HEK293 (cell line): ENCODE measurements around the gene PNPLA2.

Source experiments
- CTCF ChIA-PET: fragments of 350-600 bp; formaldehyde crosslinking; extraction: SDS; loops from one replicate; lab custom pipeline; 2021; ENCODE audit warnings: antibody characterized with exemption; lab: Yijun Ruan, JAX
- POLR2A ChIA-PET: fragments of 300-600 bp; formaldehyde crosslinking; extraction: SDS; loops from one replicate; lab custom pipeline; 2020; ENCODE audit warnings: antibody characterized with exemption, inconsistent platforms; lab: Yijun Ruan, JAX
- H3K27ac ChIP-seq: fragments of 200-500 bp; sonication (Bioruptor generic); 2 replicates; pipeline ENCODE4 v1.5.1; 2014; ENCODE audit warnings: low read depth, low read length, control low read depth, inconsistent platforms; ENCODE audit errors: extremely low read depth
- H3K36me3 ChIP-seq, 2 experiments: fragments of 200-500 bp in 1 of 2; sonication (Bioruptor generic) in 1 of 2; 1 replicate in 1 of 2; 2 replicates in 1 of 2; pipeline ENCODE4 v1.5.1; 2014 to 2017; ENCODE audit warnings: inconsistent platforms in 2 of 2, low read length in 2 of 2; ENCODE audit not compliant: control insufficient read depth in 2 of 2, insufficient read depth in 1 of 2
- H3K4me1 ChIP-seq: fragments of 200-500 bp; sonication (Bioruptor generic); 2 replicates; pipeline ENCODE4 v1.5.1; 2014; ENCODE audit warnings: mild to moderate bottlenecking, low read length, inconsistent platforms; ENCODE audit not compliant: control insufficient read depth, insufficient read depth
- H3K4me3 ChIP-seq: 2 replicates; pipeline ENCODE4 v1.5.1; 2011; ENCODE audit warnings: low read depth, mild to moderate bottlenecking, control low read depth, low read length, moderate library complexity
- H3K9me3 ChIP-seq: fragments of 200-500 bp; sonication (Bioruptor generic); 2 replicates; pipeline ENCODE4 v1.5.1; 2014; ENCODE audit warnings: low read depth, low read length, inconsistent platforms; ENCODE audit not compliant: control insufficient read depth, insufficient read depth
- GLI4 ChIP-seq: fragments of 450-650 bp; formaldehyde crosslinking; IDR thresholded peaks from 2 replicates; pipeline ENCODE4 v1.5.1; 2016; ENCODE audit warnings: missing biosample characterization, missing genetic modification characterization
- GLIS2 ChIP-seq: fragments of 450-650 bp; formaldehyde crosslinking; IDR thresholded peaks from 2 replicates; pipeline ENCODE4 v1.5.1; 2016; ENCODE audit warnings: missing biosample characterization, missing genetic modification characterization
- SALL2 ChIP-seq: fragments of 450-650 bp; formaldehyde crosslinking; IDR thresholded peaks from 2 replicates; pipeline ENCODE4 v1.5.0; 2017; ENCODE audit warnings: missing biosample characterization, mild to moderate bottlenecking, missing genetic modification characterization, borderline replicate concordance
- SCRT1 ChIP-seq: fragments of 450-650 bp; formaldehyde crosslinking; IDR thresholded peaks from 2 replicates; pipeline ENCODE4 v1.5.1; 2016; ENCODE audit warnings: missing biosample characterization, missing genetic modification characterization, borderline replicate concordance
- SP3 ChIP-seq: fragments of 450-650 bp; formaldehyde crosslinking; IDR thresholded peaks from 2 replicates; pipeline ENCODE4 v1.5.1; 2016; ENCODE audit warnings: missing biosample characterization, missing genetic modification characterization
- WT1 ChIP-seq: fragments of 450-650 bp; formaldehyde crosslinking; IDR thresholded peaks from 2 replicates; pipeline ENCODE4 v1.5.1; 2016; ENCODE audit warnings: missing biosample characterization, missing genetic modification characterization
- YY1 ChIP-seq: fragments of 450-650 bp; formaldehyde crosslinking; IDR thresholded peaks from 2 replicates; pipeline ENCODE4 v1.5.1; 2018; ENCODE audit warnings: missing biosample characterization, missing genetic modification characterization
- YY2 ChIP-seq: fragments of 450-650 bp; formaldehyde crosslinking; IDR thresholded peaks from 2 replicates; pipeline ENCODE4 v1.5.1; 2016; ENCODE audit warnings: missing biosample characterization, missing genetic modification characterization
- ZBTB20 ChIP-seq: fragments of 450-650 bp; formaldehyde crosslinking; IDR thresholded peaks from 2 replicates; pipeline ENCODE4 v1.5.1; 2016; ENCODE audit warnings: missing biosample characterization, missing genetic modification characterization
- ZBTB8A ChIP-seq: fragments of 450-650 bp; formaldehyde crosslinking; IDR thresholded peaks from 2 replicates; pipeline ENCODE4 v1.5.1; 2016; ENCODE audit warnings: missing biosample characterization, missing genetic modification characterization
- ZNF10 ChIP-seq: fragments of 450-650 bp; formaldehyde crosslinking; IDR thresholded peaks from 2 replicates; pipeline ENCODE4 v1.5.1; 2017; ENCODE audit warnings: missing biosample characterization, missing genetic modification characterization
- ZNF16 ChIP-seq: fragments of 450-650 bp; formaldehyde crosslinking; IDR thresholded peaks from 2 replicates; pipeline ENCODE4 v1.5.1; 2016; ENCODE audit warnings: low read depth, missing biosample characterization, missing genetic modification characterization
- ZNF335 ChIP-seq: fragments of 450-650 bp; formaldehyde crosslinking; conservative IDR thresholded peaks from 2 replicates; pipeline ENCODE4 v1.5.1; 2016; ENCODE audit warnings: missing biosample characterization, missing genetic modification characterization
- ZNF560 ChIP-seq: fragments of 450-650 bp; formaldehyde crosslinking; IDR thresholded peaks from 2 replicates; pipeline ENCODE4 v1.5.1; 2017; ENCODE audit warnings: missing biosample characterization, missing genetic modification characterization, borderline replicate concordance
- ZNF660 ChIP-seq: fragments of 450-650 bp; IDR thresholded peaks from 2 replicates; pipeline ENCODE4 v1.5.1; 2018; ENCODE audit warnings: missing biosample characterization, mild to moderate bottlenecking, missing genetic modification characterization
- ZNF830 ChIP-seq: fragments of 450-650 bp; IDR thresholded peaks from 2 replicates; pipeline ENCODE4 v1.5.0; 2018; ENCODE audit warnings: missing biosample characterization, missing genetic modification characterization, low read depth, mild to moderate bottlenecking, moderate library complexity
- TF ChIP-seq, protein P1 (sequence below): fragments of 450-650 bp; formaldehyde crosslinking; IDR thresholded peaks from 2 replicates; pipeline ENCODE4 v1.5.1; 2016; ENCODE audit warnings: missing biosample characterization, missing genetic modification characterization
- TF ChIP-seq, protein P2 (sequence below): fragments of 450-650 bp; formaldehyde crosslinking; IDR thresholded peaks from 2 replicates; pipeline ENCODE4 v1.5.1; 2016; ENCODE audit warnings: missing biosample characterization, missing genetic modification characterization
- TF ChIP-seq, protein P3 (sequence below): sonication (generic); formaldehyde crosslinking; IDR thresholded peaks from 2 replicates; pipeline ENCODE4 v1.8.1; 2022; ENCODE audit warnings: mild to moderate bottlenecking, moderate library complexity, missing genetic modification reagents
- TF ChIP-seq, protein P4 (sequence below): fragments of 450-650 bp; formaldehyde crosslinking; IDR thresholded peaks from 2 replicates; pipeline ENCODE4 v1.5.1; 2017; ENCODE audit warnings: missing biosample characterization, missing genetic modification characterization

PNPLA2 gene

DNA sequence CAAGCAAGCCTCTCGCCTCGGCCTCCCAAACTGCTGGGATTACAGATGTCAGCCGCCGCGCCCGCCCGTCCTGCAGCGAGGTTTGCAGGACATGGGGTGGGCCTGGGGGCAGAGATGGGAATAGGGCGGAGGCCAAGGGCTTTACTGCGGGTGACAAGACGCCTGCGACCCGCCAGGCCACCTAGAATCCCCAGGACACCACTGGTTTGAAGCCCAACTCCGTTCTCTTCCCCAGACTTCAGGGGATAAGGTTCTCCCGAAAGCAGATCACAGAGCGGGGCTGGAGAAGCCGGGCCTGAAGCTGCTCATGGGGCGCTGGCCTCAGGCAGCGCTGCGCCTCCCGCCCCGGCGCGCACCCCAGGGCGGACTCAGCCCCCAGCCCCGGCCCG lies 23.3 kb downstream of the PNPLA2 start:
- TF ChIP-seq WT1 (no peak), ZNF16 (tag by site-specific recombination) (no peak), ZNF335 (tag by site-specific recombination) (peak; percentile 27; the same call in 1 of the 2 replicates), ZBTB8A (peak; percentile 26; the same call in 1 of the 2 replicates), GLIS2 (peak; percentile 56; the same call in 1 of the 2 replicates)
- TF ChIP-seq, protein P1, sequence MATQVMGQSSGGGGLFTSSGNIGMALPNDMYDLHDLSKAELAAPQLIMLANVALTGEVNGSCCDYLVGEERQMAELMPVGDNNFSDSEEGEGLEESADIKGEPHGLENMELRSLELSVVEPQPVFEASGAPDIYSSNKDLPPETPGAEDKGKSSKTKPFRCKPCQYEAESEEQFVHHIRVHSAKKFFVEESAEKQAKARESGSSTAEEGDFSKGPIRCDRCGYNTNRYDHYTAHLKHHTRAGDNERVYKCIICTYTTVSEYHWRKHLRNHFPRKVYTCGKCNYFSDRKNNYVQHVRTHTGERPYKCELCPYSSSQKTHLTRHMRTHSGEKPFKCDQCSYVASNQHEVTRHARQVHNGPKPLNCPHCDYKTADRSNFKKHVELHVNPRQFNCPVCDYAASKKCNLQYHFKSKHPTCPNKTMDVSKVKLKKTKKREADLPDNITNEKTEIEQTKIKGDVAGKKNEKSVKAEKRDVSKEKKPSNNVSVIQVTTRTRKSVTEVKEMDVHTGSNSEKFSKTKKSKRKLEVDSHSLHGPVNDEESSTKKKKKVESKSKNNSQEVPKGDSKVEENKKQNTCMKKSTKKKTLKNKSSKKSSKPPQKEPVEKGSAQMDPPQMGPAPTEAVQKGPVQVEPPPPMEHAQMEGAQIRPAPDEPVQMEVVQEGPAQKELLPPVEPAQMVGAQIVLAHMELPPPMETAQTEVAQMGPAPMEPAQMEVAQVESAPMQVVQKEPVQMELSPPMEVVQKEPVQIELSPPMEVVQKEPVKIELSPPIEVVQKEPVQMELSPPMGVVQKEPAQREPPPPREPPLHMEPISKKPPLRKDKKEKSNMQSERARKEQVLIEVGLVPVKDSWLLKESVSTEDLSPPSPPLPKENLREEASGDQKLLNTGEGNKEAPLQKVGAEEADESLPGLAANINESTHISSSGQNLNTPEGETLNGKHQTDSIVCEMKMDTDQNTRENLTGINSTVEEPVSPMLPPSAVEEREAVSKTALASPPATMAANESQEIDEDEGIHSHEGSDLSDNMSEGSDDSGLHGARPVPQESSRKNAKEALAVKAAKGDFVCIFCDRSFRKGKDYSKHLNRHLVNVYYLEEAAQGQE = peak; percentile 13; the same call in 1 of the 2 replicates
- peaks cover 0 to 43% of the 10 kb centered on the region in 2 experiments; a peak in 1 of 3 replicates for H3K36me3 ChIP-seq
- ChIA-PET POLR2A (interaction anchor here (1.4 to 15.0 kb wide), 3 partner anchors 11 to 33 kb away, joined by 5 to 202 read pairs (median 70); partner anchors contain the start of genes CD151, CRACR2B, PNPLA2 and RPLP2), CTCF (interaction anchor here (0.7 kb wide), 1 partner anchor 22 kb away, joined by 3 read pairs; no protein-coding TSS in a partner anchor)
- H3K9me3 ChIP-seq = no peaks in the 10 kb centered on the region
- peak overlapping the region; percentile 93 for H3K27ac ChIP-seq
- peak overlapping the region; percentile 89 for H3K4me3 ChIP-seq
- H3K4me1 ChIP-seq = 0 out of 2 replicates have a peak, but pooled peaks cover 4% of the 10 kb centered on the region

DNA sequence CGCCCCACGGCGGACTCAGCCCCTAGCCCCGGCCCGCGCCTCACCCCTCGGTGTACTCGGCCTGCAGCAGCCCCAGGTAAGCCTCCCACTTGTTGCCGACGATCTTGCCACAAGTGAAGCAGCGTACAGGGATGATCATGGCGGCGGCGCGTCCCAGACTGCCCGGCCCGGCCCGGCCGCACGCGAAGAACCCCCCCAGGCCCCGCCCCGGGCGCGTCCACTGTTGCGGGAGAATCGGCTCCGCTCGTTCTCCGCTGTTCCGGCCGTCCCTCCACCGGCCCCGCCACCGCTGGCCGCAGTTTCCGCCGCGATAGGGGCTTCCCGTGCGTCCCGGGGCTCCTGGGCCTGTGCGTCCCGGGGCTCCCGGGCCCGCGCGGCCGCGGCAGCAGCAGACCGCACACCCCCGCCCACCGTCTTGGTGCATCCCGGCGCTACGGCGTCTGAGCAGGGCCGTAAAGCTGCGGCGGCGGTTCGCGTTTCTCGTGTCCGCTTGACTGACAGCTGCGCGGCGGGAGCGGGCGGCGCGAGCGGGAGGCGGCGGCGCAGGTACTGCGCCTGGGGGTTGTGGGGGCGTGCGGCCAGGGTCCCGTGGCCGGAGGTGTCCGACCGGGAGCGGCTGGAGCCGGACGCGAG lies 23.8 kb downstream of the PNPLA2 start, which contains the start of the genes POLR2L and TSPAN4:
Gene POLR2L, minus strand, starts transcription at position 160 of the 633 bp plus-strand sequence. Its CDS starts 21 bp downstream, at position 139.
Gene TSPAN4, plus strand, starts transcription at position 483 of the 633 bp plus-strand sequence. CDS start 7,453 bp downstream, outside the sequence.
- H3K36me3 ChIP-seq = peaks cover 0 to 38% of the 10 kb centered on the region in 2 experiments; a peak in 1 of 3 replicates
- peak within 1 kb of the TSS; percentile 89 for H3K4me3 ChIP-seq
- H3K4me1 ChIP-seq = 0 out of 2 replicates have a peak, but pooled peaks cover 4% of the 10 kb centered on the region
- H3K9me3 ChIP-seq = no peaks in the 10 kb centered on the region
- CTCF ChIA-PET = no interaction called here
- H3K27ac ChIP-seq = peak within 1 kb of the TSS; percentile 93
- POLR2A ChIA-PET = interaction anchor here (0.6 to 6.9 kb wide), 10 partner anchors 11 to 83 kb away, joined by 3 to 70 read pairs (median 6); partner anchors contain the start of genes CD151, CRACR2B, PNPLA2 and RPLP2
- TF ChIP-seq ZNF830 (tag by site-specific recombination) (no peak), YY1 (tag by site-specific recombination) (peak; percentile 63; the same call in 1 of the 2 replicates), SALL2 (peak; percentile 77; the same call in 1 of the 2 replicates), ZNF560 (tag by site-specific recombination) (no peak), ZBTB20 (tag by site-specific recombination) (peak; percentile 34), SP3 (tag by site-specific recombination) (peak; percentile 25; the same call in 1 of the 2 replicates), GLIS2 (no peak), GLI4 (tag by site-specific recombination) (no peak), ZNF660 (tag by site-specific recombination) (peak; percentile 82), SCRT1 (tag by site-specific recombination) (peak; percentile 51; the same call in 1 of the 2 replicates), ZNF10 (tag by site-specific recombination) (no peak), YY2 (tag by site-specific recombination) (peak; percentile 54; the same call in 1 of the 2 replicates)
- TF ChIP-seq, protein P2, sequence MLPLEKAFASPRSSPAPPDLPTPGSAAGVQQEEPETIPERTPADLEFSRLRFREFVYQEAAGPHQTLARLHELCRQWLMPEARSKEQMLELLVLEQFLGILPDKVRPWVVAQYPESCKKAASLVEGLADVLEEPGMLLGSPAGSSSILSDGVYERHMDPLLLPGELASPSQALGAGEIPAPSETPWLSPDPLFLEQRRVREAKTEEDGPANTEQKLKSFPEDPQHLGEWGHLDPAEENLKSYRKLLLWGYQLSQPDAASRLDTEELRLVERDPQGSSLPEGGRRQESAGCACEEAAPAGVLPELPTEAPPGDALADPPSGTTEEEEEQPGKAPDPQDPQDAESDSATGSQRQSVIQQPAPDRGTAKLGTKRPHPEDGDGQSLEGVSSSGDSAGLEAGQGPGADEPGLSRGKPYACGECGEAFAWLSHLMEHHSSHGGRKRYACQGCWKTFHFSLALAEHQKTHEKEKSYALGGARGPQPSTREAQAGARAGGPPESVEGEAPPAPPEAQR (tag by site-specific recombination) = 0 out of 2 replicates have a peak, but pooled peaks have one; percentile 60
- TF ChIP-seq, protein P3, sequence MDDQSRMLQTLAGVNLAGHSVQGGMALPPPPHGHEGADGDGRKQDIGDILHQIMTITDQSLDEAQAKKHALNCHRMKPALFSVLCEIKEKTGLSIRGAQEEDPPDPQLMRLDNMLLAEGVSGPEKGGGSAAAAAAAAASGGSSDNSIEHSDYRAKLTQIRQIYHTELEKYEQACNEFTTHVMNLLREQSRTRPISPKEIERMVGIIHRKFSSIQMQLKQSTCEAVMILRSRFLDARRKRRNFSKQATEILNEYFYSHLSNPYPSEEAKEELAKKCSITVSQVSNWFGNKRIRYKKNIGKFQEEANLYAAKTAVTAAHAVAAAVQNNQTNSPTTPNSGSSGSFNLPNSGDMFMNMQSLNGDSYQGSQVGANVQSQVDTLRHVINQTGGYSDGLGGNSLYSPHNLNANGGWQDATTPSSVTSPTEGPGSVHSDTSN (CRISPR knock-in tag) = peak; percentile 93
- TF ChIP-seq, protein P4, sequence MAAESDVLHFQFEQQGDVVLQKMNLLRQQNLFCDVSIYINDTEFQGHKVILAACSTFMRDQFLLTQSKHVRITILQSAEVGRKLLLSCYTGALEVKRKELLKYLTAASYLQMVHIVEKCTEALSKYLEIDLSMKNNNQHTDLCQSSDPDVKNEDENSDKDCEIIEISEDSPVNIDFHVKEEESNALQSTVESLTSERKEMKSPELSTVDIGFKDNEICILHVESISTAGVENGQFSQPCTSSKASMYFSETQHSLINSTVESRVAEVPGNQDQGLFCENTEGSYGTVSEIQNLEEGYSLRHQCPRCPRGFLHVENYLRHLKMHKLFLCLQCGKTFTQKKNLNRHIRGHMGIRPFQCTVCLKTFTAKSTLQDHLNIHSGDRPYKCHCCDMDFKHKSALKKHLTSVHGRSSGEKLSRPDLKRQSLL (tag by site-specific recombination) = peak; percentile 32; the same call in 1 of the 2 replicates
